Islet precursor cell (in vitro differentiated cells): ENCODE results near the gene SF1.
A peak's percentile ranks its signal among the peaks of the same experiment; 100 is the strongest.

Source experiments
- DNase-seq: peaks from one replicate; pipeline ENCODE4 v3.0.0-alpha.2; 2018

Gene SF1

DNA sequence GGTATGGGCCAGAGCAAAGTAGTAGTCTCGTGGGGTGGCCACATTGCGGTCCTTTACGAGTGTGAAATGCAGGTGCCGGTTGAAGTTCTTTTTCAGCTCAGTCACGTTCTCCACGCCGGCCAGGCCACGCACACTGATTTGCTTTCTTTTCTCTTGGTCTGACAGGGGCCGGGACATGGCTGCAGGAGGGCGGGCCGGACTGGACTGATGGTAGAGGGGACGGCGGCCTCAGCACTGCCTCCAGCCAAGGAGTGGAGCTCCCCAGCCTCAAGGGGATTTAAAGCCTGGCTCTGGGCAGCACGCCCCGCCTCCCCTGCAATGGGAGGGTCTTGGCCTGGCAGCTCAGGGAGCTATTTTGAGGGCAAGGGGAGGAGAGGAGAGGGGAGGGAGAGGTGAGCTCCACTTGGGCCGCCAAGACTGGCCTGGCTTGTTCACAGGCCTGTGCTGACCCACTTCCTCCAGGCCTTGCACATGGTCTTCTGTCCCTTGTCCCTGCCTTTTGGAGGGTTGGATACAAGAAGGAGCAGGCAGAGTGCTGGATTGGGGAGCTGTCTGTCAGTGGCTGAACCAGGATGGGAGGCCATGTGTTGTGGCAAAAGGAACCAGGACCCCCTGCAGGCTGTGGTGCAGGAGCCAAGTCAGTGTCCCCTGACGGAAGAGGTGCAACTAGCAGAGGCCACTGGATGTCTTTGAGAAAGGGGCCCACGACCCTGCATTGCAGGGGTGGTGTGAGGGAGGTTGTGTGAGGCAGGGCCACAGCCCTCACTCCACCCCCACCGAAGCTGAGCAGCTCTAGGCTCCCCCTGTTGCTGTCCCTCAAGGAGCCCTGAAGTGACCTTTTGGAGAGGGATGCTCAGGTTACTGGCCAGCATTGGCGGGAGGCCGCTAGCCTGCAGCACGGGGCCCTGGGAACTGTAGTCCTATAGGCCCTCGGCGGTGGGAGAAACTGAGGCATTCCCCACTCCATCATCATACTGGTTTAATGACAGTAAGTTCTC, 18.3 kb downstream of the SF1 start, which contains the start of gene PYGM:
Gene PYGM, minus strand, starts transcription at position 253 of the 998 bp plus-strand sequence. Its CDS starts 76 bp downstream, at position 177.
- peak; percentile 88 for DNase-seq

DNA sequence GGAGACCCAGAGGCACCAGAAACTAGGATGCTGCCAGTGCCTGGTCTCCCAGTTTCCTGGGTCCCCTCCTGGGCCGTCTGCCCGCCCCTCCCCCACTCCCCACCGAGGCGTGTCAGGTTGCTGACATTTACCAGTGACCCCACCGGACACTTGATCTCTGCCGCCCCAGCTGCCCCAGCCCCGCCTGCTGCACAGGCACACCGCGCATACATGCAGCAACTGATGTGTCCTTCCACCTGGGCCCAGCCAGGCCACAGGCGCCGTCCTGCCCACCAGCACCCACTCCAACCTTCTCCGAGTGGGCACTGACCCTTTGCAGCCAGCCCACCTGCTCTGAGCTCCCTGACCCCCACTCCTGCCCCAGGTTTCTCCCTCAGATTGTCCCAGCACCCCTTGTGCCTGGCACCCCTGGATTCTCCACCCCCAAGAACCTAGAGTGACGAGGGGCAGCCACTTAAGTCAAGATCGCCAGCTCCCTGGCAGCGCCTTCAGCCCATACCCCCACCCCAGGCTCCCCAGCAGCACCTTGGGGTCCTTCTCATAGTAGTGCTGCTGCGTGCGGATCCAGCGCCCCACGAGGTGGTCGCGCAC, 19.1 kb downstream of the SF1 start:
- DNase-seq: peak; percentile 52

GRCh38 chr11:64758330-64759079, 19.8 kb downstream of the SF1 start:
- peak; percentile 51 for DNase-seq

DNA sequence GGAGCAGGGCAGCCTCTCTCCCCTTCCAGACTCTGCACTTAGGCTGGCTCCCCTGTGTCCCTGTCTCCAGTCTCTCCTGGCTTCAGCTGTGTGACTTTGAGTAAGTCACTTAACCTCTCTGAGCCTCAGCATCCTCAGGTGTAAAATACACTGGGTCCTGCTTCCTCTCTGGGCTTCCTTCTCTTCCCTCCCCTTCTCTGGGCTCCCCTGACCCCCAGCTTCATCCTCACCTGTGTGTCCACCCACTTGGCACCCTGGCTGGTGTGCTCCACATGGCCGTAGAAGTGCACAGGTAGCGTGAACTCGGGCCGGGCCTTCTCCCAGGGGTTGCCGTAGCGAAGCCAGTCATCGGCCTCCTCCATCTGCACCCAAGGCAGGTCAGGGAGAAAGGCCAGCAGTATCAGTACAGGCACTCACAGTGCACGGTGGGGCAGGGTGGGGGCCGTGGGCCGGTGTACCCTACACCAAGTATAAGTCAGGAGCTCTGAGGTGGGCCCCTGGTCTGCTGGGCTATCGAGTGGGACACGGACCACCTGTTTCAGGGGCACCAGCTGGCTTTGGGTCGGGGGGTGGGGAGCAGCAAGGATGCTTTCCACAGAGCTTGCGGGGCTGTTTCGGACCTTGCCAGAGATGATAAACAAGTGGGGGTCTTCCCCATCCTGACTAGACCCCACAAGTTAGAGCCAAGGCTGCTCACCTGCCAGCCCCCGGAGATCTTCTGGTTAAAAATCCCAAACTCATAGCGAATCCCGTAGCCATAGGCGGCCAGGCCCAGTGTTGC, 20.6 kb downstream of the SF1 start:
- peak; percentile 47 for DNase-seq

GRCh38 chr11:64755681-64756361, 22.5 kb downstream of the SF1 start:
- peak; percentile 46 for DNase-seq

DNA sequence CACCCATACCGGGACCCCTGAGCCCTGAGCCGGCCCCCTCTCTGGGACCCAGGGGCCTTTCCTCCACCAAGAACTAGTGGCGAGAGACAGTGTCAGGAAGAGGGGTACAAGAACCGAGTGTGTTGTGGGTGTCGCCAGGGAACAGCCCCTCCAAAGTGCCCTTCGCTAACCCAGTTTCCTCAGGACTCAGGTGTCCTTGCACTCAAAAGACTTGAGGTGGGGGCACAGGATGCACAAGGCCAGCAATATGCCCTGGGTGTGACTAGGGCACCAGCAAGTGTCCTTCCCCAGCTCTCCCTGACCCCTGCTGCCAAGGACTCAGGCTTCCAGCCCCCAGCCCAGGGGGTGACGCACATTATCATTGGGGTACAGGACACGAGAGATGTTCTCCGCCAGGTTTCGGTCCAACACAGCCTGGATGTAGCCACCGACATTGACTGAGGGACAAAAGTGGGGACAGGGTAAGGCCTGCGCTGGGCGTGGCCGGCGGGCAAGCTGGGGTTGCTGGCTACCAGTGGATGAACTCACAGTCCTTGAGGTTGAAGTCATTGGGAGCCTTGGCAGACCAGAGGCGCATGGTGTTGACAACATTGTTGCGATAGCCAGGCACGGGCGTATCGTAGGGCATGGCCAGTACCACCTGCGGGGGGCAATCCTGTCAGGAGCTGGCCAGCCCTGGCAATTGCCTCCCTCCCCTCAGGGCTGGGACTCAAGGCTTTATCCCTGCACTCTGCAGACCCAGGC, 23.3 kb downstream of the SF1 start:
- DNase-seq: peak; percentile 49

- DNase-seq: peak; percentile 49
Observed at GRCh38 chr11:64754124-64754918, 24.0 kb downstream of the SF1 start.

GRCh38 chr11:64753380-64754123, 24.8 kb downstream of the SF1 start:
- peak; percentile 27 for DNase-seq

DNA sequence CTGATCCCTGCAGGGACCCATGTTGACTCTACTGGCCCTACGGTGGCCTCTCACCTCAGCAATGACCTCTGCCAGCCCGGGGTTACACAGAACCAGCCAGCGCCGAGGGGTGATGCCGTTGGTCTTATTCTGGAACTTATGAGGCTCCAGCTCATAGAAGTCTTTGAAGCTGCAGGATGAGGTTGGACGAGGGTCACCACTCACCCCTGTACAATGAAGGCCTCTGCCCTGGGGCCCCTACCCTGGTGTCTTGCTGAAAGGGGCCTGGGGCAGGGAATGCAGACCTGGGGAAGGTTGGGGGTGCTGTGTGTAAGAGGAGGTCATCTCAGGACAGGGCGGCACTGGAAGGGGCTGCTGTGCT, 25.3 kb downstream of the SF1 start:
- DNase-seq: peak; percentile 48

- DNase-seq: peak; percentile 47
Observed at GRCh38 chr11:64752175-64752970, 26.0 kb downstream of the SF1 start.

- no peak for DNase-seq
Observed at GRCh38 chr11:64751580-64751979, 26.8 kb downstream of the SF1 start.

GRCh38 chr11:64751136-64751535, 27.2 kb downstream of the SF1 start:
- peak; percentile 20 for DNase-seq

DNA sequence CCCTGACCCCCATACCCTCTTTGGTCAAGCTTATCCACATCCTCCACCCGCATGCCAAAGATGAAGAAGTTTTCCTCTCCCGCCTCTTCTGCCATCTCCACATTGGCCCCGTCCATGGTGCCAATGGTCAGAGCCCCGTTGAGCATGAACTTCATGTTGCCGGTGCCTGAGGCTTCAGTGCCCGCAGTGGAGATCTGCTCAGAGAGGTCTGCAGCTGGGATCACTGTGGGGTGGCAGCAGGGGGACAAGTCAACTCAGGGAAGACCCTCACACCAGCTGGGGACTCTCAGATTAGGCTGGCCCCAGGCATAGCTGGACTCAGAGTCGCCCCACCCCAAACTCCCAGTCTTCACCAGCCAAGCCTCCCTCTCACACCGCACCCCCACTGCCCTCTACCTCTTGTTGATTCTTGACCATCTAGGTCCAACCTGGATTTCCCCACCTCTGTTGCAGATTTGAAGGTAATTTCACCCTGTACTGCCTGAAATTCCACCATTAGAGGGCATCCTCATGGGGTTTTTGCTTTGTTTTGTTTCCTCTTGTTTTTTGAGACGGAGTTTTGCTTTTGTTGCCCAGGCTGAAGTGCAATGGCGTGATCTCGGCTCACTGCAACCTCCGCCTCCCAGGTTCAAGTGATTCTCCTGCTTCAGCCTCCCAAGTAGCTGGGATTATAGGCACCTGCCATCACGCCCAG, 27.8 kb downstream of the SF1 start:
- DNase-seq: peak; percentile 33

DNA sequence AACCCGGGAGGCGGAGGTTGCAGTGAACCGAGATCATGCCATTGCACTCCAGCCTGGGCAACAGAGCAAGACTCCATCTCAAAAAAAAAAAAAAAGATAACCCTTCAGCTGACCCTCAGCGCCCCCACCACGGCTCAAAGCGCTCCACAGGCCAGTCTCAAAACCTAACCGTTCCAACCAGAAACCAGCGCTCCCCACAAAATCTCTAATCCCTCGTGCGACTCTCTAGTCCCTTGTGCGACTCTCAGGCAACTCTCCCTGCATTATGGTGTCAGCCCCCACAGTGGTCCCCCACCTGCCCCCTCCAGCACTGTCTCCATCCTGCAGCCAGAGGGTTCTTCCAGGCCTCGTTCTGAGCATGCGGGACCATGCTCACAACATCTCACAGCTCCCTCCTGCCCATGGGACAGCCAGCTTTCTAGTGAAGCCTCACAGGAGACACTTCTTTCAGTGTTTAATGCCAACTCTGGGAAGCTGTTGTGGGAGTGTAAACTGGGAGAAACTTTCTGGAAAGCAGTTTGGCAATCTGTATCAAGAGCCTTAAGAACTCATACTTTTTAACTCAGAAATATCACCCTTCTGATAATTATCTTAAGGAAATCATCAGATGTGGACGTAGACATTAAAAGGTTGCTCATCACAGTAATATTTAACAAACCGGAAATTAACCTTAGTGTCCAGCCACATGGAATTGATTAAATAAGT, 30.2 kb downstream of the SF1 start:
- DNase-seq: no peak

GRCh38 chr11:64746486-64746885, 31.9 kb downstream of the SF1 start:
- no peak for DNase-seq

DNA sequence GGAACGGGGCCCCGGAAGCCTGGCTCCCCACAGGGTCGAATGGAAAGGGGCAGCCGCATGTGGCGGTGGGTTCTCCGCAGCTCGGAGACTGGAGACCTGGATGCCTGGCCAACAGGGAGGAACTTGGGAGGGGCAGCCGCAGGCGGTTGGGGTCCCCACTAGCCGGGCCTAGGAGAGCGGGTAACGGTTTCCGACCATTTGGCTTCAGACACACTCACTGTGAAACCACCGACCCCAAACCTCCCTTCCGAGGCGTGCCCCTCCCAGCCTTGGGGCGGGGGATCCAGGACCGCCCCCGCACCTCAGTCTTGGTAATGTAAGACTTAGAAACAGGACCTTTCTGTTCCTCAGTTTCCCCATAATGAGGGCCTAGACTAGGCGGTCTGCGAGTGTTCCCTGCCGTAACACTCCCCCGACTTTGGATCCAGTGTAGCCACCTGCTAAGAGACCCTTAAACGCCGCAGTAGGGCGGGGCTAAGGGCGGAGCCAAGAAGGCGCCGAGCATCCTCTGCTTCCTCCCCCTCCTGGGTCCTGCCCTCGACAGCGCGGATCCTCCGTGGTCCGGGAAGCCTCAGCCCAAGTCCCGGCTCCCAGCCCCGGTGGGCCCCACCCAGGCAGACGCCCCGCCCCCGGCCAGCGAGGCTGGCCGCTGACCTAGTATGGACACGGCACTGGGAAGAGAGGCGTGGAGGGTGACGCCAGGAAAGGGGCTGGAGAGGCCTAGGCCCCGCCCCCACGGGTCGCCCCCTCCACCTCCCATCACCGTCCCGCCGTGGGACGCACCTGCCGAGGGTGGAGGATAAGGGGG, 32.6 kb downstream of the SF1 start:
- peak; percentile 88 for DNase-seq

DNA sequence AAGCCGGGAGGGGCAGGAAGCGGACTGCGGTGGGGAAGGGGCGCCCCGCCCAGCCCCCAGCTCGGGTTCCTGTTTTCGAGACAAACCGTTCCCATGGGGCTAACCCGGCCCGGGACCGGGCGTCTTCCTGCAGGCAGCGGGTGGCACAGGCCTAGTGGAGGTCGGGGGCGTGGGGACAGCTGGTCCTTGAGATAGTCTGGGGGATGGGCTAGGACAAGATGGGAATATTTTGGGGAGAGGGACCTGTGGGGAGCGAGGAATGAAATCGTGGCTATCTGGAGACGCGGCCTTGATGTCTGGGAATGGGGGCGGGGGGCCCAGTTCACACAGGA, 33.2 kb downstream of the SF1 start:
- DNase-seq: no peak
